ENCODE measurements around the gene TBX1. TPM values are rescaled to one million over a fixed set of nuclear protein-coding genes. Genes with fewer than 3 reads are reported as not detected.

Gene TBX1
- total RNA-seq, 4 donors from 2014 or later = 1.0 to 23.2 (median 5.8) TPM

- H3K9me3 ChIP-seq = no peaks in the 10 kb centered on the region
- H3K4me3 ChIP-seq = no peak overlapping the region
- TF ChIP-seq POLR2A (IDR thresholded peaks at IDR 0.05) (no peak), CTCF (IDR thresholded peaks at IDR 0.05) (no peak)
- H3K27me3 ChIP-seq = no peaks in the 10 kb centered on the region
- no peaks in the 10 kb centered on the region for H3K36me3 ChIP-seq
- DNase-seq = peak; percentile 9 to 13
- intact Hi-C loops (cut with DNase I; ENCODE audit: low total_unique reads) = no loop called here
- no peak overlapping the region for H3K27ac ChIP-seq
- H3K4me1 ChIP-seq = peaks cover 0 to 7% of the 10 kb centered on the region in 2 donors
These were observed 46.8 kb downstream of the TBX1 start for GRCh38 chr22:19807161-19807913.

- no peaks in the 10 kb centered on the region for H3K27me3 ChIP-seq
- DNase-seq = peak; percentile 10 to 13
- no peak for TF ChIP-seq CTCF (IDR thresholded peaks at IDR 0.05)
- TF ChIP-seq POLR2A (IDR thresholded peaks at IDR 0.05) = no peak
- intact Hi-C loops (cut with DNase I; ENCODE audit: low total_unique reads) = no loop called here
- peaks cover 0 to 7% of the 10 kb centered on the region in 2 donors for H3K4me1 ChIP-seq
- H3K9me3 ChIP-seq = no peaks in the 10 kb centered on the region
- H3K27ac ChIP-seq = no peak overlapping the region
- no peak overlapping the region for H3K4me3 ChIP-seq
- H3K36me3 ChIP-seq = no peaks in the 10 kb centered on the region
These were observed 47.6 kb downstream of the TBX1 start for GRCh38 chr22:19807914-19808872.

- Histone ChIP-seq H3K4me1 (peaks cover 0 to 7% of the 10 kb centered on the region in 2 donors), H3K9me3 (no peaks in the 10 kb centered on the region), H3K36me3 (no peaks in the 10 kb centered on the region), H3K27me3 (no peaks in the 10 kb centered on the region), H3K27ac (no peak overlapping the region), H3K4me3 (no peak overlapping the region)
- peak; percentile 8 to 9 for DNase-seq
- TF ChIP-seq CTCF (IDR thresholded peaks at IDR 0.05) (no peak), POLR2A (IDR thresholded peaks at IDR 0.05) (no peak)
- intact Hi-C loops (cut with DNase I; ENCODE audit: low total_unique reads) = no loop called here
These were observed 48.4 kb downstream of the TBX1 start for GRCh38 chr22:19808873-19809478.

GRCh38 chr22:19809741-19810140 lies 49.2 kb downstream of the TBX1 start:
- Histone ChIP-seq H3K4me3 (no peak overlapping the region), H3K36me3 (no peaks in the 10 kb centered on the region), H3K27ac (no peak overlapping the region), H3K27me3 (no peaks in the 10 kb centered on the region), H3K4me1 (peaks cover 0 to 7% of the 10 kb centered on the region in 2 donors), H3K9me3 (no peaks in the 10 kb centered on the region)
- TF ChIP-seq POLR2A (IDR thresholded peaks at IDR 0.05) (no peak), CTCF (IDR thresholded peaks at IDR 0.05) (no peak)
- intact Hi-C loops (cut with DNase I; ENCODE audit: low total_unique reads) = no loop called here
- DNase-seq = peak in 1 of 2 donors; percentile 4

Measured in uterus (tissue), 4 donors.